Hepatocyte (in vitro differentiated cells): ENCODE measurements around the gene FMNL2. TPM values are rescaled to one million over a fixed set of nuclear protein-coding genes. Genes with fewer than 3 reads are reported as not detected.

Experiments
- DNase-seq: peaks from one replicate; pipeline ENCODE4 v3.0.0-alpha.2; 2016; ENCODE audit warnings: low spot score
- H2AFZ ChIP-seq: fragments of 200-600 bp; sonication (generic); 2 replicates; pipeline ENCODE4 v1.6.0; 2016; ENCODE audit warnings: antibody characterized with exemption, mild to moderate bottlenecking
- H3K27ac ChIP-seq: fragments of 200-600 bp; sonication (generic); 2 replicates; pipeline ENCODE4 v1.5.1; 2016; ENCODE audit warnings: mild to moderate bottlenecking
- H3K27me3 ChIP-seq: fragments of 200-600 bp; sonication (generic); 2 replicates; pipeline ENCODE4 v1.6.1; 2016
- H3K36me3 ChIP-seq: fragments of 200-600 bp; sonication (generic); replicated peaks from 2 replicates; pipeline ENCODE4 v1.5.1; 2016; ENCODE audit warnings: low read depth; ENCODE audit not compliant: insufficient read depth
- H3K4me1 ChIP-seq: fragments of 200-600 bp; sonication (generic); 2 replicates; pipeline ENCODE4 v1.5.1; 2016; ENCODE audit warnings: mild to moderate bottlenecking, moderate library complexity; ENCODE audit not compliant: insufficient read depth
- H3K4me2 ChIP-seq: fragments of 200-600 bp; sonication (generic); 2 replicates; pipeline ENCODE4 v1.6.0; 2016
- H3K4me3 ChIP-seq: fragments of 200-600 bp; sonication (generic); 2 replicates; pipeline ENCODE4 v1.5.1; 2016; ENCODE audit warnings: mild to moderate bottlenecking
- H3K79me2 ChIP-seq: fragments of 200-600 bp; sonication (generic); 2 replicates; pipeline ENCODE4 v1.6.0; 2017; ENCODE audit warnings: mild to moderate bottlenecking
- H3K9me2 ChIP-seq: fragments of 200-600 bp; sonication (generic); replicated peaks from 2 replicates; pipeline ENCODE4 v1.6.0; 2017; ENCODE audit warnings: mild to moderate bottlenecking; ENCODE audit not compliant: insufficient read depth
- H3K9me3 ChIP-seq: fragments of 200-600 bp; sonication (generic); 2 replicates; pipeline ENCODE4 v1.5.1; 2016; ENCODE audit warnings: low read depth, mild to moderate bottlenecking
- H4K20me1 ChIP-seq: fragments of 200-600 bp; sonication (generic); 2 replicates; pipeline ENCODE4 v1.6.0; 2016; ENCODE audit warnings: mild to moderate bottlenecking; ENCODE audit not compliant: insufficient read depth, poor library complexity, severe bottlenecking
- CTCF ChIP-seq: fragments of 200-600 bp; sonication (generic); IDR thresholded peaks from 2 replicates; pipeline ENCODE4 v1.5.1; 2016; ENCODE audit warnings: antibody characterized with exemption, mild to moderate bottlenecking; ENCODE audit not compliant: poor library complexity
- EZH2 ChIP-seq: fragments of 200-600 bp; sonication (generic); IDR thresholded peaks from 2 replicates; pipeline ENCODE4 v1.6.1; 2016; ENCODE audit warnings: antibody characterized with exemption, mild to moderate bottlenecking, borderline replicate concordance
- EZH2phosphoT487 ChIP-seq: fragments of 200-600 bp; sonication (generic); IDR thresholded peaks from one replicate; pipeline ENCODE4 v1.6.1; 2018; ENCODE audit warnings: antibody characterized with exemption, mild to moderate bottlenecking, low read depth, moderate library complexity; ENCODE audit not compliant: unreplicated experiment, severe bottlenecking
- WGBS: methylation state at CpG from one replicate; pipeline ENCODE4 v1.1.6; 2016; ENCODE audit warnings: low lambda C conversion rate; ENCODE audit errors: missing lambda C conversion rate; 5-methylcytosine and 5-hydroxymethylcytosine counted together
- polyA plus RNA-seq: library from polyadenylated mRNA; unstranded; fragments of >200 nt; fragmentation: Nextera tagmentation; extraction: Ambion mirVana; gene quantifications from 2 replicates; pipeline ENCODE4 v1.2.1, GENCODE V29; 2016
- total RNA-seq: library from RNA; depleted of rRNA; stranded (reverse); fragments of >200 nt; gene quantifications from 2 replicates; pipeline ENCODE4 v1.2.3, GENCODE V29; 2014

Gene FMNL2
- total and polyA plus RNA-seq, 2 experiments from 2014 or later, result 11.7 to 53.6 TPM

GRCh38 chr2:152376385-152376784, 41.4 kb downstream of the FMNL2 start:
- Histone ChIP-seq H3K9me3 (no peaks in the 10 kb centered on the region), H3K4me2 (no peak overlapping the region), H3K27ac (no peak overlapping the region), H3K4me1 (peaks cover 11% of the 10 kb centered on the region), H3K9me2 (no peaks in the 10 kb centered on the region), H2AFZ (no peak overlapping the region), H3K4me3 (no peak overlapping the region), H3K27me3 (no peaks in the 10 kb centered on the region), H3K36me3 (no peaks in the 10 kb centered on the region), H4K20me1 (peaks cover 16% of the 10 kb centered on the region), H3K79me2 (peaks cover 97% of the 10 kb centered on the region)
- DNase-seq, result peak; percentile 27
- no peak for TF ChIP-seq EZH2
- TF ChIP-seq CTCF, result no peak
- no peak for TF ChIP-seq EZH2phosphoT487
- 87% methylated on average over 2 of the region's 2 CpGs for WGBS

GRCh38 chr2:152376968-152377367, 42.0 kb downstream of the FMNL2 start:
- no peak overlapping the region for H3K4me3 ChIP-seq
- peaks cover 16% of the 10 kb centered on the region for H4K20me1 ChIP-seq
- no peak for DNase-seq
- H3K27me3 ChIP-seq, result no peaks in the 10 kb centered on the region
- H2AFZ ChIP-seq, result no peak overlapping the region
- H3K36me3 ChIP-seq, result no peaks in the 10 kb centered on the region
- H3K9me2 ChIP-seq, result no peaks in the 10 kb centered on the region
- H3K9me3 ChIP-seq, result no peaks in the 10 kb centered on the region
- H3K4me2 ChIP-seq, result no peak overlapping the region
- peaks cover 11% of the 10 kb centered on the region for H3K4me1 ChIP-seq
- H3K79me2 ChIP-seq, result peaks cover 97% of the 10 kb centered on the region
- H3K27ac ChIP-seq, result no peak overlapping the region
- TF ChIP-seq CTCF, result no peak
- TF ChIP-seq EZH2phosphoT487, result no peak
- no peak for TF ChIP-seq EZH2
- WGBS, result 77% methylated on average over 1 of the region's 1 CpG

- H3K4me3 ChIP-seq, result no peak overlapping the region
- H3K27me3 ChIP-seq, result no peaks in the 10 kb centered on the region
- peaks cover 97% of the 10 kb centered on the region for H3K79me2 ChIP-seq
- H2AFZ ChIP-seq, result no peak overlapping the region
- no peaks in the 10 kb centered on the region for H3K9me2 ChIP-seq
- H3K36me3 ChIP-seq, result no peaks in the 10 kb centered on the region
- H3K9me3 ChIP-seq, result no peaks in the 10 kb centered on the region
- TF ChIP-seq CTCF, result no peak
- no peak for TF ChIP-seq EZH2phosphoT487
- TF ChIP-seq EZH2, result no peak
- H3K4me1 ChIP-seq, result peaks cover 11% of the 10 kb centered on the region
- 82% methylated on average over 4 of the region's 4 CpGs for WGBS
- DNase-seq, result no peak
- no peak overlapping the region for H3K4me2 ChIP-seq
- peaks cover 24% of the 10 kb centered on the region for H4K20me1 ChIP-seq
- H3K27ac ChIP-seq, result no peak overlapping the region
These were observed 44.1 kb downstream of the FMNL2 start for GRCh38 chr2:152379089-152379488.
